OCI-LY7 (cell line): ENCODE measurements around the gene MDGA2.

ENCODE experiments used
- CTCF ChIP-seq: fragments of 200-600 bp; sonication (generic); conservative IDR thresholded peaks from 2 replicates; pipeline ENCODE4 v1.5.1; 2014; ENCODE audit warnings: mild to moderate bottlenecking, antibody characterized with exemption, low read length, moderate library complexity, mixed read lengths
- EZH2phosphoT487 ChIP-seq: fragments of 200-600 bp; sonication (generic); IDR thresholded peaks from 2 replicates; pipeline ENCODE4 v1.6.1; 2018; ENCODE audit warnings: low read depth, borderline replicate concordance, mild to moderate bottlenecking, mixed run types, antibody characterized with exemption, low read length, moderate library complexity, mixed read lengths

GRCh38 chr14:47678157-47678556, 2.8 kb upstream of the MDGA2 start:
- TF ChIP-seq CTCF = no peak
- TF ChIP-seq EZH2phosphoT487 = no peak
